ENCODE measurements around the gene DENND5A.
"Not testable (repeated sequence)": the region's sequence is repeated elsewhere in the genome, so short reads cannot be mapped to it uniquely, and the experiment has no call there.

DENND5A gene

DNA sequence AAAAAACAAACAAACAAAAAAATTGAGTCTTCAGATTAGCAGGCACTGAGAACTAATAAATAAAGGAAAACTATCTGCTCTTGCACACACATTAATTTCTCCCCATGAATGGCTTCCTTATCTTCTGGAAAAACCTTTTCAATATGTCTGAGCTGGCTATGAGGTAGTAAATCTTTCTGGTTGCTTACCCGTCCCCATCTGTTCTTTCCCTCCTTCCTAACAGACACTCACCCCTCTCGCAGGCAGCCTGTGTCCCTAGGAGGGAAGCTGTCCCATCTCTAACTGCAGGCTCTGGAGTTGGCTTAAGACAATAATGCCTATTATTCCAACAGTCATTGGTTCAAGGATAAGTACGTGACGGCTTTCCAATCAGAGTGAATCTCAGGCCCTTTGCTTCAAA lies 165.5 kb downstream of the DENND5A start:
- DNase-seq = no peak
- Mint-ChIP-seq H3K27ac (no peak overlapping the region), H3K36me3 (ENCODE audit: low read depth) (no peaks in the 10 kb centered on the region), H3K27me3 (ENCODE audit: low read depth, poor library complexity) (peaks cover 9% of the 10 kb centered on the region), H3K4me3 (no peak overlapping the region), H3K9me3 (no peaks in the 10 kb centered on the region), H3K4me1 (peaks cover 11% of the 10 kb centered on the region)
- TF ChIP-seq, protein P1, sequence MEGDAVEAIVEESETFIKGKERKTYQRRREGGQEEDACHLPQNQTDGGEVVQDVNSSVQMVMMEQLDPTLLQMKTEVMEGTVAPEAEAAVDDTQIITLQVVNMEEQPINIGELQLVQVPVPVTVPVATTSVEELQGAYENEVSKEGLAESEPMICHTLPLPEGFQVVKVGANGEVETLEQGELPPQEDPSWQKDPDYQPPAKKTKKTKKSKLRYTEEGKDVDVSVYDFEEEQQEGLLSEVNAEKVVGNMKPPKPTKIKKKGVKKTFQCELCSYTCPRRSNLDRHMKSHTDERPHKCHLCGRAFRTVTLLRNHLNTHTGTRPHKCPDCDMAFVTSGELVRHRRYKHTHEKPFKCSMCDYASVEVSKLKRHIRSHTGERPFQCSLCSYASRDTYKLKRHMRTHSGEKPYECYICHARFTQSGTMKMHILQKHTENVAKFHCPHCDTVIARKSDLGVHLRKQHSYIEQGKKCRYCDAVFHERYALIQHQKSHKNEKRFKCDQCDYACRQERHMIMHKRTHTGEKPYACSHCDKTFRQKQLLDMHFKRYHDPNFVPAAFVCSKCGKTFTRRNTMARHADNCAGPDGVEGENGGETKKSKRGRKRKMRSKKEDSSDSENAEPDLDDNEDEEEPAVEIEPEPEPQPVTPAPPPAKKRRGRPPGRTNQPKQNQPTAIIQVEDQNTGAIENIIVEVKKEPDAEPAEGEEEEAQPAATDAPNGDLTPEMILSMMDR (IDR thresholded peaks at IDR 0.05) = no peak

DNA sequence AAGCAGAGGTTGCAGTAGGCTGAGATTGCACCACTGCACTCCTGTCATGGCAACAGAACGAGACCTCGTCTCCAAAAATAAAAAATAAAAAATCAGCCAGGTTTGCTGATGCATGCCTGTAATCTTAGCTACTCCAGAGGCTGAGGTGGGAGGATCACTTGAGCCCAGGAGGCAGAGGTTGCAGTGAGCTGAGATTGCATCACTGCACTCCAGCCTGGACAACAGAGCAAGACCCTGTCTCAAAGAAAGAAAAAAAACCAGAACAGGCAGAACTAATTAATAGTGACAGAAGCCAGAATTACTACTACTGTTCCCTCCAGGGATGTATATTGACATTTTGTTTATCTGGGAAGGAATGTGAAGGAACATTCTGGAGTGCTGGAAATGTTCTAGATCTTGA lies 166.7 kb downstream of the DENND5A start:
- H3K27ac Mint-ChIP-seq; DNase-seq; H3K9me3 Mint-ChIP-seq; H3K27me3 Mint-ChIP-seq (ENCODE audit: low read depth, poor library complexity); H3K4me3 Mint-ChIP-seq; H3K36me3 Mint-ChIP-seq (ENCODE audit: low read depth): not testable (repeated sequence)
- peaks cover 17% of the 10 kb centered on the region for H3K4me1 Mint-ChIP-seq

DNA sequence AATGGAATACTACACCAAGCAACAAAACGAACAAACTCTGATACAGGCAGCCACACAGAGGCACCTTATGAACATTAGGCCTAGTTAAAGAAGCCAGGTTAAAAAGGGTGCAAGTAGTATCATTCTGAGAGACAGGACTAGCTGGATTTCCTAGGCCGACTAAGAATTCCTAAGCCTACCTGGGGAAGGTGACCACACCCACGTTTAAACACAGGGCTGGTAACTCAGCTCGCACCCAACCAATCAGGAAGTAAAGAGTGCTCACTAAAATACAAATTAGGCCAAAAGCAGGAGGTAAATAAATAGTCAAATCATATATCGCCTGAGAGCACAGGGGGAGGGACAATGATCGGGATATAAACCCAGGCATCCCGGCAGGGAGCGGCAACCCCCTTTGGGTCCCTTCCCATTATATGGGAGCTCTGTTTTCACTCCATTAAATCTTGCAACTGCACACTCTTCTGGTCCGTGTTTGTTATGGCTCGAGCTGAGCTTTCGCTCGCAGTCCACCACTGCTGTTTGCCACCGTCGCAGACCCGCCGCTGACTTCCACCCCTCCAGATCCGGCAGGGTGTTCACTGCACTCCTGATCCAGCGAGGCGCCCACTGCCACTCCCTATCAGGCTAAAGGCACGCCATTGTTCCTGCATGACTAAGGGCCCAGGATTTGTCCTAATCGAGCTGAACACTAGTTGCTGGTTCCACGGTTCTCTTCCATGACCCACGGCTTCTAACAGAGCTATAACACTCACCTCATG lies 167.8 kb downstream of the DENND5A start:
- DNase-seq; H3K4me3 Mint-ChIP-seq; H3K36me3 Mint-ChIP-seq (ENCODE audit: low read depth); H3K27ac Mint-ChIP-seq; H3K9me3 Mint-ChIP-seq: not testable (repeated sequence)
- peaks cover 16% of the 10 kb centered on the region for H3K27me3 Mint-ChIP-seq (ENCODE audit: low read depth, poor library complexity)
- H3K4me1 Mint-ChIP-seq = peaks cover 28% of the 10 kb centered on the region

DNA sequence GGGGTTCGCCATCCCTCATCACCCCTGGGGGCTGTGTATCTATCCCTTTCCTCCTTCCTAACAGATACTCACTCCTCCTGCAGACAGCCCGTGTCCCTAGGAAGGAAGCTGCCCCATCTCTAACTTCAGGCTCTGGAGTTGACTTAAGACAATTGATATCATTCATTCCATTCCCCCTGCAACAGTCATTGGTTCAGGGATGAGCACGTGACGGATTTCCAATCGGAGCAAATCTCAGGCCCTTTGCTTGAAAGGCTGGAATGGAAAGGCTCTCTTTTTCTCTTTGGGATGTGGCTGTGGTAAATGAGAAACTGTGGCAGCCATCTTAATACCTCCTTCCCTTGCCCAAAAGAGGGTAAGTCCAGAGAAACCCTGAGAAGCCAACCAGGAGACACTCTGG lies 168.7 kb downstream of the DENND5A start:
- Mint-ChIP-seq H3K4me3 (no peak overlapping the region), H3K4me1 (peaks cover 30% of the 10 kb centered on the region), H3K27ac (no peak overlapping the region), H3K27me3 (ENCODE audit: low read depth, poor library complexity) (peaks cover 24% of the 10 kb centered on the region), H3K9me3 (no peaks in the 10 kb centered on the region), H3K36me3 (ENCODE audit: low read depth) (no peaks in the 10 kb centered on the region)
- TF ChIP-seq, protein P1 (IDR thresholded peaks at IDR 0.05) = no peak
- DNase-seq = no peak

DNA sequence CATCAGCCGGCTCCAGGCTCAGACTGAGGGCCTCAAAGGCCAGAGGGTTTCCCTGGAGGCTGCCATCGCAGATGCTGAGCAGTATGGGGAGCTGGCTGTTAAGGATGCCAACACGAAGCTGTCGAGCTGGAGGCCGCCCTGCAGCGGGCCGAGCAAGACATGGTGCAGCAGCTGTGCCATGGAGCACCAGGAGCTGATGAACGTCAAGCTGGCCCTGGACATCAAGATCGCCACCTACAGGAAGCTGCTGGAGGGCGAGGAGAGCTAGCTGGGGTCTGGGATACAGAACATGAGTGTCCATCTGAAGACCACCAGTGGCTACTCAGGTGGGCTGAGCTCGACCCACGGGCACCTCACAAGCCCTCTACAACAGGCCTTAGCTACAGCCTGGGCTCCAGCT lies 169.7 kb downstream of the DENND5A start:
- Mint-ChIP-seq H3K9me3 (no peaks in the 10 kb centered on the region), H3K27me3 (ENCODE audit: low read depth, poor library complexity) (peaks cover 30% of the 10 kb centered on the region), H3K36me3 (ENCODE audit: low read depth) (no peaks in the 10 kb centered on the region), H3K27ac (no peak overlapping the region), H3K4me1 (peaks cover 30% of the 10 kb centered on the region), H3K4me3 (no peak overlapping the region)
- no peak for DNase-seq
- TF ChIP-seq, protein P1 (IDR thresholded peaks at IDR 0.05) = no peak

DNA sequence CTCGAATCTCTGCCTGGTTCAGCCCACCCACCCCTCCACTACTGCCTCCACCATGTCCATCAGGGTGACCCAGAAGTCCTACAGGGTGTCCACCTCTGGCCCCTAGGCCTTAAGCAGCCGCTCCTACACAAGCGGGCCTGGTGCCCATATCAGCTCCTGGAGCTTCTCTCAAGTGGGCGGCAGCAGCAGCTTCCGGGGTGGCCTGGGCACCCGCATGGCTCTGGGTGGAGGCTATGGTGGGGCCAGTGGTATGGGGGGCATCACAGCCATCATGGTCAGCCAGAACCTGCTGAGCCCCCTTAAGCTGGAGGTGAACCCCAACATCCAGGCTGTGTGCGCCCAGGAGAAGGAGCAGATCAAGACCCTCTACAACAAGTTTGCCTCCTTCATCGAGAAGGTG lies 170.7 kb downstream of the DENND5A start:
- Mint-ChIP-seq H3K9me3 (no peaks in the 10 kb centered on the region), H3K4me3 (no peak overlapping the region), H3K27me3 (ENCODE audit: low read depth, poor library complexity) (peaks cover 38% of the 10 kb centered on the region), H3K4me1 (peaks cover 27% of the 10 kb centered on the region), H3K36me3 (ENCODE audit: low read depth) (no peaks in the 10 kb centered on the region), H3K27ac (no peak overlapping the region)
- TF ChIP-seq, protein P1 (IDR thresholded peaks at IDR 0.05) = no peak
- DNase-seq = no peak
